ENCODE results near the gene KIF16B.
"Not testable (repeated sequence)": the region's sequence is repeated elsewhere in the genome, so short reads cannot be mapped to it uniquely, and the experiment has no call there.

KIF16B gene

GRCh38 chr20:16573001-16573965 lies at the start of gene KIF16B:
Gene KIF16B (minus strand): TSS chr20:16573448. CDS start chr20:16573275, 173 bp downstream.
- peak; percentile 87 for DNase-seq (ENCODE audit: low spot score)

- no peak for DNase-seq (ENCODE audit: low spot score)
Observed at GRCh38 chr20:16622501-16622900, 49.3 kb upstream of the KIF16B start.

- no peak for DNase-seq (ENCODE audit: low spot score)
Observed at GRCh38 chr20:16621435-16622141, 48.3 kb upstream of the KIF16B start.

- no peak for DNase-seq (ENCODE audit: low spot score)
Observed at GRCh38 chr20:16620961-16621360, 47.7 kb upstream of the KIF16B start.

GRCh38 chr20:16619953-16620352 lies 46.7 kb upstream of the KIF16B start:
- DNase-seq (ENCODE audit: low spot score) = no peak

GRCh38 chr20:16617056-16617455 lies 43.8 kb upstream of the KIF16B start:
- no peak for DNase-seq (ENCODE audit: low spot score)

GRCh38 chr20:16616317-16616716 lies 43.1 kb upstream of the KIF16B start:
- no peak for DNase-seq (ENCODE audit: low spot score)

GRCh38 chr20:16615199-16615598 lies 42.0 kb upstream of the KIF16B start:
- no peak for DNase-seq (ENCODE audit: low spot score)

GRCh38 chr20:16613954-16614353 lies 40.7 kb upstream of the KIF16B start:
- DNase-seq (ENCODE audit: low spot score) = no peak

GRCh38 chr20:16612706-16613105 lies 39.5 kb upstream of the KIF16B start:
- no peak for DNase-seq (ENCODE audit: low spot score)

GRCh38 chr20:16611817-16612216 lies 38.6 kb upstream of the KIF16B start:
- no peak for DNase-seq (ENCODE audit: low spot score)

- DNase-seq (ENCODE audit: low spot score) = no peak
Observed at GRCh38 chr20:16609066-16609465, 35.8 kb upstream of the KIF16B start.

- DNase-seq (ENCODE audit: low spot score) = no peak
Observed at GRCh38 chr20:16608277-16608650, 35.0 kb upstream of the KIF16B start.

- no peak for DNase-seq (ENCODE audit: low spot score)
Observed at GRCh38 chr20:16607364-16608276, 34.4 kb upstream of the KIF16B start.

- DNase-seq (ENCODE audit: low spot score) = no peak
Observed at GRCh38 chr20:16606468-16607070, 33.3 kb upstream of the KIF16B start.

- DNase-seq (ENCODE audit: low spot score) = no peak
Observed at GRCh38 chr20:16601047-16601446, 27.8 kb upstream of the KIF16B start.

GRCh38 chr20:16599257-16599656 lies 26.0 kb upstream of the KIF16B start:
- no peak for DNase-seq (ENCODE audit: low spot score)

- no peak for DNase-seq (ENCODE audit: low spot score)
Observed at GRCh38 chr20:16596991-16597390, 23.7 kb upstream of the KIF16B start.

- not testable (repeated sequence) for DNase-seq (ENCODE audit: low spot score)
Observed at GRCh38 chr20:16596404-16596803, 23.2 kb upstream of the KIF16B start.

GRCh38 chr20:16595376-16595775 lies 22.1 kb upstream of the KIF16B start:
- no peak for DNase-seq (ENCODE audit: low spot score)

GRCh38 chr20:16590041-16590633 lies 16.9 kb upstream of the KIF16B start:
- DNase-seq (ENCODE audit: low spot score) = no peak
